ENCODE data around the gene HSPA14. TPM values are rescaled to one million over a fixed set of nuclear protein-coding genes. Genes with fewer than 3 reads are reported as not detected.
A peak's percentile ranks its signal among the peaks of the same experiment; 100 is the strongest.

The HSPA14 gene
- total and polyA plus RNA-seq, 4 donors = 14.8 to 17.7 (median 16.5) TPM

DNA sequence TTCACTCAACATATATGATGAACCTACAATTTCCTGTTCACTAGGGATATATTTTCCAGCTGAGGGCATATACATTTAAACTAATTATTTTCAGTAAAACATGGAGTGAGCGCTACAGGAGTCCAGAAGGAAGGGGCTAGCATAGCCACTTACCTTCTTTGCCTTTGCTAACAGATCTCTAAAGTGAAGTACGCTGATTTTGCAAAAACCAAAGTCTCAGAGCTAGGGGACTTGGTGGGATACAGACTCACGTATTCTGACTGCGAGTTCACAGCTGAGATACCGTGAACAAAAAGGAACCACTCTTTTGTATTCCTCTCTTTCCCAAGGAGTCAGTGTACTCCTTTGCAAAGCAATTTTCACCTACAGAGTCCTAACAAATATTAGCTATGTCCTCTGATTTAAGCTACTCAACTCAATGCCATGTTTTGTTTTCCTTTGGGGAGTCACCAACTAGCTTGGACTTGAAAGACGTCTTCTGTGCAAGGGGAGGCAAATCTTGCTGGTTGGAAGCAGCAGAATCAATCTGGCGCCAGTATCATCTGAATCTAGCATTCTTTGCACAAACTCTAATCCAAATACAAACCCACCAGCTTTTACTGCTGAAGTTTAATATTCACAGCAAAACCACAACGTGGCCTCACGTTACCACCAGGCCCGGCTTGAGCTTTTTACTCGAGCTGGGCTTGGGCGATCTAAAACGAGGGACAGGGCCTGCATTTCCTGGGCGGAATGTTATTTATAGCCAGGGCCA is 926 bp upstream of the HSPA14 start:
- Histone ChIP-seq H3K36me3 (ENCODE audit: control insufficient read depth, insufficient read depth, low read length) (peaks cover 8% of the 10 kb centered on the region), H3K27me3 (ENCODE audit: control insufficient read depth, insufficient read depth, low read length) (no peaks in the 10 kb centered on the region), H3K27ac (ENCODE audit: low read depth, low read length) (peak overlapping the region; percentile 98), H3K4me1 (ENCODE audit: control insufficient read depth, insufficient read depth, low read length) (peaks cover 16% of the 10 kb centered on the region), H3K9me3 (ENCODE audit: control insufficient read depth, insufficient read depth, low read length) (no peaks in the 10 kb centered on the region), H3K4me3 (ENCODE audit: low read depth, low read length) (peak overlapping the region; percentile 95)
- WGBS (ENCODE audit: insufficient coverage) = 7% methylated on average over 14 of the region's 14 CpGs
- peak in 2 of 6 donors; percentile 33 to 83 for DNase-seq (ENCODE audit: low read depth in 4 of 6, low spot score in 6 of 6)

- Histone ChIP-seq H3K9me3 (ENCODE audit: control insufficient read depth, insufficient read depth, low read length) (no peaks in the 10 kb centered on the region), H3K4me3 (ENCODE audit: low read depth, low read length) (peak overlapping the region; percentile 95), H3K4me1 (ENCODE audit: control insufficient read depth, insufficient read depth, low read length) (peaks cover 16% of the 10 kb centered on the region), H3K27me3 (ENCODE audit: control insufficient read depth, insufficient read depth, low read length) (no peaks in the 10 kb centered on the region), H3K27ac (ENCODE audit: low read depth, low read length) (peak overlapping the region; percentile 95), H3K36me3 (ENCODE audit: control insufficient read depth, insufficient read depth, low read length) (peaks cover 22% of the 10 kb centered on the region)
- peak in 3 of 6 donors; percentile 7 to 64 (median 49) for DNase-seq (ENCODE audit: low read depth in 4 of 6, low spot score in 6 of 6)
- WGBS (ENCODE audit: insufficient coverage) = under 1% methylated on average over 58 of the region's 60 CpGs
These were observed 637 bp downstream of the HSPA14 start for GRCh38 chr10:14838582-14839304.

DNA sequence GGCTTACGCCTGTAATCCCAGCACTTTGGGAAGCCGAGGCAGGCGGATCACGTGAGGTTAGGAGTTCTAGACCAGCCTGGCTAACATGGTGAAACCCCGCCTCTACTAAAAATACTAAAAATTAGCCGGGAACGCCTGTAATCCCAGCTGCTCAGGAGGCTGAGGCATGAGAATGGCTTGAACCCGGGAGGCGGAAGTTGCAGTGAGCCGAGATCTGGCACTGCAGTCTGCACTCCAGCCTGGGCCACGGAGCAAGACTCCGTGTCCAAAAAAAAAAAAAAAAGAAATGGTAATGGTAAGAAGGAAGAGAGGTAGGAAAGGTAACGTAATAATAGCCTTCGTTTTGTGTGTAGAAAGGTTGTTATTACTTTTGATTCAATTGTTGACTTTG is 1.2 kb downstream of the HSPA14 start:
- no peaks in the 10 kb centered on the region for H3K27me3 ChIP-seq (ENCODE audit: control insufficient read depth, insufficient read depth, low read length)
- 25% methylated on average over 10 of the region's 14 CpGs for WGBS (ENCODE audit: insufficient coverage)

DNA sequence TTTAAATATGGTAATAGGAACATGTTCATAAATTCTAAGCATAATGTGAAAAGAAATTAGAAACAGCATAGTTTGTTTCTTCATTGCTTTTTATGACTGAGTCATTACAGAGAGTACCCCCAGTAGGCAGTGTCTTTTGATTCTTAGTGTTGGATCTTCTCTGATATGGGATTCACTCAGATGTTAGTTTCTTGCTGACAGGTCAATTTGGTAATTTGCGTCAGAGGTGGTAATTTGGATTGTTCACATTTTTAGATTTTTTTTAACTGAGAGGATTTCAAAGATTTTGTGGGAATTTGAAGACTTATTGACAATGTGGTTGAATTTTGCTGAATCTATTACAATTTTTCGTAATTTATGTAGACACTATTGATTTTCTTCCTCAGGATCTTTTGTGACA is 2.1 kb downstream of the HSPA14 start:
- DNase-seq (ENCODE audit: low read depth in 4 of 6, low spot score in 6 of 6) = no peak
- WGBS (ENCODE audit: insufficient coverage) = no CpG with 5 or more reads among the region's 2 CpGs
- Histone ChIP-seq H3K9me3 (ENCODE audit: control insufficient read depth, insufficient read depth, low read length) (no peaks in the 10 kb centered on the region), H3K27ac (ENCODE audit: low read depth, low read length) (no peak overlapping the region), H3K4me3 (ENCODE audit: low read depth, low read length) (no peak overlapping the region), H3K36me3 (ENCODE audit: control insufficient read depth, insufficient read depth, low read length) (peaks cover 24% of the 10 kb centered on the region), H3K4me1 (ENCODE audit: control insufficient read depth, insufficient read depth, low read length) (peaks cover 16% of the 10 kb centered on the region), H3K27me3 (ENCODE audit: control insufficient read depth, insufficient read depth, low read length) (no peaks in the 10 kb centered on the region)

More for the DNA sequence above, 1.2 kb downstream of the HSPA14 start:
- Histone ChIP-seq H3K4me3 (ENCODE audit: low read depth, low read length) (peak overlapping the region; percentile 95), H3K4me1 (ENCODE audit: control insufficient read depth, insufficient read depth, low read length) (peaks cover 16% of the 10 kb centered on the region), H3K27ac (ENCODE audit: low read depth, low read length) (peak overlapping the region; percentile 95), H3K9me3 (ENCODE audit: control insufficient read depth, insufficient read depth, low read length) (no peaks in the 10 kb centered on the region), H3K36me3 (ENCODE audit: control insufficient read depth, insufficient read depth, low read length) (peaks cover 23% of the 10 kb centered on the region)
- no peak for DNase-seq (ENCODE audit: low read depth in 4 of 6, low spot score in 6 of 6)

DNA sequence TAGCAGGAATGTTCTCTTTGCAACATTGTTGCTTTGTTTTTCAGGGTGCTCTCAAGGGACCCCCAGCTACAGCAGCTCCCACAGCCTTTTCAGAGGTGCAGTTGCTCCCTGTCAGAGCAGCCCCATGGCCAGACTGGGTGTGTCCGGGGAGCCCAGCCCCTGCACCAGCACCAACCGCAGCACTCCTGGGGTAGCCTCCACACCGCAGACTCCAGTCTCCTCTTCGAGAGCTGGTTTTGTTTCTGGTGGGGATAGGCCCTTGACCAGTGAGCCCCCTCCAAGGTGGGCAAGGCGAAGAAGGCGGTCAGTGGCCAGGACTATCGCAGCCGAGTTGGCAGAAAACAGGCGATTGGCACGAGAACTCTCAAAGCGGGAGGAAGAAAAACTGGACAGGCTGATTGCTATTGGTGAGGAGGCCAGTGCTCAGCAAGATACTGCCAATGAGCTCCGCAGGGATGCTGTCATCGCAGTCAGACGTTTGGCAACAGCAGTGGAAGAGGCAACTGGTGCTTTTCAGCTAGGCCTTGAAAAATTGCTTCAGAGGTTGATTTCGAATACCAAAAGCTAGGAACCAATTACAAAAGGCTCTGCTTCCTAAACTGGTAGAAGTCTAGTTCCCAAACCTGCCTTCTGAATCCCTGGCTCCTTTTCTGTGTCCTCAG is 5.4 kb downstream of the HSPA14 start:
- DNase-seq (ENCODE audit: low read depth in 4 of 6, low spot score in 6 of 6) = peak in 1 of 6 donors; percentile 9
- H3K4me3 ChIP-seq (ENCODE audit: low read depth, low read length) = no peak overlapping the region
- WGBS (ENCODE audit: insufficient coverage) = 82% methylated on average over 15 of the region's 15 CpGs
- H3K9me3 ChIP-seq (ENCODE audit: control insufficient read depth, insufficient read depth, low read length) = no peaks in the 10 kb centered on the region
- peaks cover 5% of the 10 kb centered on the region for H3K4me1 ChIP-seq (ENCODE audit: control insufficient read depth, insufficient read depth, low read length)
- H3K36me3 ChIP-seq (ENCODE audit: control insufficient read depth, insufficient read depth, low read length) = peaks cover 28% of the 10 kb centered on the region
- H3K27me3 ChIP-seq (ENCODE audit: control insufficient read depth, insufficient read depth, low read length) = no peaks in the 10 kb centered on the region
- no peak overlapping the region for H3K27ac ChIP-seq (ENCODE audit: low read depth, low read length)

- DNase-seq (ENCODE audit: low read depth in 4 of 6, low spot score in 6 of 6) = no peak
- no peak overlapping the region for H3K27ac ChIP-seq (ENCODE audit: low read depth, low read length)
- H3K36me3 ChIP-seq (ENCODE audit: control insufficient read depth, insufficient read depth, low read length) = peaks cover 30% of the 10 kb centered on the region
- no peak overlapping the region for H3K4me3 ChIP-seq (ENCODE audit: low read depth, low read length)
- WGBS (ENCODE audit: insufficient coverage) = no CpG with 5 or more reads among the region's 2 CpGs
- H3K4me1 ChIP-seq (ENCODE audit: control insufficient read depth, insufficient read depth, low read length) = no peaks in the 10 kb centered on the region
- H3K9me3 ChIP-seq (ENCODE audit: control insufficient read depth, insufficient read depth, low read length) = no peaks in the 10 kb centered on the region
- H3K27me3 ChIP-seq (ENCODE audit: control insufficient read depth, insufficient read depth, low read length) = no peaks in the 10 kb centered on the region
These were observed 6.8 kb downstream of the HSPA14 start for GRCh38 chr10:14844948-14845347.

GRCh38 chr10:14852236-14852635 is 14.1 kb downstream of the HSPA14 start:
- no peak for DNase-seq (ENCODE audit: low read depth in 4 of 6, low spot score in 6 of 6)
- H3K27ac ChIP-seq (ENCODE audit: low read depth, low read length) = no peak overlapping the region
- no peaks in the 10 kb centered on the region for H3K9me3 ChIP-seq (ENCODE audit: control insufficient read depth, insufficient read depth, low read length)
- WGBS (ENCODE audit: insufficient coverage) = 100% methylated on average over 1 of the region's 3 CpGs
- H3K36me3 ChIP-seq (ENCODE audit: control insufficient read depth, insufficient read depth, low read length) = peaks cover 7% of the 10 kb centered on the region
- no peaks in the 10 kb centered on the region for H3K4me1 ChIP-seq (ENCODE audit: control insufficient read depth, insufficient read depth, low read length)
- H3K27me3 ChIP-seq (ENCODE audit: control insufficient read depth, insufficient read depth, low read length) = no peaks in the 10 kb centered on the region
- no peak overlapping the region for H3K4me3 ChIP-seq (ENCODE audit: low read depth, low read length)

DNA sequence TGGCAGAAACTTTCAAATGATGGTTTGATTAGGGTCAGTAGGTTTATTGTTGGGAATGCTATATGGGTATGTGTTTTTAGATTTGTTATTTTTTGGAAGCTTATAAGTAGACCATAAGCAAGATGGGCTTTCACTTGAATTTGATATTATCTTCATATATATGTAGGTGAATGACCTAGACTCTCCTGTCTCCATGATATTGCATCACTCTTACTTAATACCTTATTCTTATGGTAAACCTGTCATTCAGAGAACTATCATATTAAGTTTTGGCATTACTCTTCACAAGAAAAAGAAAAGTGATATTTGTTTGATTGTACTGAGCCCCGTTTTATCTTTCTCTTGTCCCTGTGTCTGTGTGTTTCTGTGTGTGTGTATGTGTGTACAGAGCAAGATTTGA is 17.3 kb downstream of the HSPA14 start:
- WGBS (ENCODE audit: insufficient coverage) = no CpG with 5 or more reads among the region's 1 CpG
- Histone ChIP-seq H3K27ac (ENCODE audit: low read depth, low read length) (no peak overlapping the region), H3K9me3 (ENCODE audit: control insufficient read depth, insufficient read depth, low read length) (no peaks in the 10 kb centered on the region), H3K4me3 (ENCODE audit: low read depth, low read length) (no peak overlapping the region), H3K4me1 (ENCODE audit: control insufficient read depth, insufficient read depth, low read length) (no peaks in the 10 kb centered on the region), H3K36me3 (ENCODE audit: control insufficient read depth, insufficient read depth, low read length) (peaks cover 7% of the 10 kb centered on the region), H3K27me3 (ENCODE audit: control insufficient read depth, insufficient read depth, low read length) (no peaks in the 10 kb centered on the region)
- DNase-seq (ENCODE audit: low read depth in 4 of 6, low spot score in 6 of 6) = no peak

DNA sequence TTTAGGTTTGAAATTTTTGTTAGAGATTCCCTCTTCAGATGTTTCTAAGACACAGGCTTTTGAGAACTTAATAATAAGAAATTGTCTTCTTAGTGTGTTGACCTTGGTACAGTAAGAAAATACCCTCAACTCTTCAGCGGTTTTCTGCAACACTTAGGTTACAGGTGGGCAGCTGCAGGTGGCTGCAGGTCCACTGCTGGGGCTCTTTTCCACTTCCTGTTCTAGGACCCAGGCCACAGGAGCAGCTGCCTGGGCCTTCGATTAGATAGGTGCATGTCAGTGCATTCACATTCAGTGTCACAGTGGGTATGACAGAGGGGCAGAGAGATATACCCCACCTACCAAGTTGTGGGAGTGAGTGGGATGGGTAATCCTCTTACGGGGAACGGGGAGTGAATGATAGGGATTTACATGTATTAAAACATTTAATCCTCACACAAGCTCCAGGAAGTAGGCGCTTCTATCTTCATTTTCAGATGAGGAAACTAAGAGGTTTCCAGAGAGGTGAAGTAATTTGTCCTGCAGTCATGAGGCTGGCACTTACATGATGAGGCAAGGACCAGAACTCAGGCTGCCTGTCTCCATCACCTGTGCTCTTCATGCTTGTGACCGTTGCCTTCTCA is 20.3 kb downstream of the HSPA14 start:
- Histone ChIP-seq H3K36me3 (ENCODE audit: control insufficient read depth, insufficient read depth, low read length) (peaks cover 15% of the 10 kb centered on the region), H3K9me3 (ENCODE audit: control insufficient read depth, insufficient read depth, low read length) (no peaks in the 10 kb centered on the region), H3K27ac (ENCODE audit: low read depth, low read length) (no peak overlapping the region), H3K27me3 (ENCODE audit: control insufficient read depth, insufficient read depth, low read length) (no peaks in the 10 kb centered on the region), H3K4me1 (ENCODE audit: control insufficient read depth, insufficient read depth, low read length) (no peaks in the 10 kb centered on the region), H3K4me3 (ENCODE audit: low read depth, low read length) (no peak overlapping the region)
- no peak for DNase-seq (ENCODE audit: low read depth in 4 of 6, low spot score in 6 of 6)
- WGBS (ENCODE audit: insufficient coverage) = 100% methylated on average over 1 of the region's 6 CpGs
